IPS-NIHi7 (cell line): ENCODE results near the gene FBXL7.

ENCODE experiments used
- DNase-seq: peaks from one replicate; pipeline ENCODE4 v3.0.0; 2012; ENCODE audit warnings: mixed read lengths; ENCODE audit errors: extremely low spot score

FBXL7 gene

GRCh38 chr5:15762668-15763067, 262.7 kb downstream of the FBXL7 start:
- no peak for DNase-seq

- no peak for DNase-seq
These were observed 263.8 kb downstream of the FBXL7 start for GRCh38 chr5:15763754-15764153.

GRCh38 chr5:15768936-15769335, 269.0 kb downstream of the FBXL7 start:
- DNase-seq, result no peak

- DNase-seq, result no peak
These were observed 272.2 kb downstream of the FBXL7 start for GRCh38 chr5:15772131-15772530.

- DNase-seq, result peak; percentile 27
These were observed 274.7 kb downstream of the FBXL7 start for GRCh38 chr5:15774632-15775031.

GRCh38 chr5:15776346-15776745, 276.4 kb downstream of the FBXL7 start:
- no peak for DNase-seq

GRCh38 chr5:15783734-15784133, 283.8 kb downstream of the FBXL7 start:
- no peak for DNase-seq

- DNase-seq, result no peak
These were observed 285.6 kb downstream of the FBXL7 start for GRCh38 chr5:15785531-15785981.

- DNase-seq, result no peak
These were observed 286.3 kb downstream of the FBXL7 start for GRCh38 chr5:15786326-15786725.

- no peak for DNase-seq
These were observed 286.9 kb downstream of the FBXL7 start for GRCh38 chr5:15786884-15787283.

GRCh38 chr5:15787681-15788080, 287.7 kb downstream of the FBXL7 start:
- DNase-seq, result no peak

- DNase-seq, result peak; percentile 18
These were observed 289.7 kb downstream of the FBXL7 start for GRCh38 chr5:15789642-15790041.

- DNase-seq, result no peak
These were observed 290.6 kb downstream of the FBXL7 start for GRCh38 chr5:15790446-15791018.

- DNase-seq, result no peak
These were observed 291.3 kb downstream of the FBXL7 start for GRCh38 chr5:15791274-15791673.

GRCh38 chr5:15791859-15792258, 291.9 kb downstream of the FBXL7 start:
- DNase-seq, result no peak

GRCh38 chr5:15794052-15794985, 294.3 kb downstream of the FBXL7 start:
- no peak for DNase-seq

- no peak for DNase-seq
These were observed 296.1 kb downstream of the FBXL7 start for GRCh38 chr5:15796096-15796495.

- DNase-seq, result no peak
These were observed 296.6 kb downstream of the FBXL7 start for GRCh38 chr5:15796557-15796956.

GRCh38 chr5:15797116-15797515, 297.1 kb downstream of the FBXL7 start:
- DNase-seq, result no peak

- no peak for DNase-seq
These were observed 298.0 kb downstream of the FBXL7 start for GRCh38 chr5:15798006-15798405.

- DNase-seq, result no peak
These were observed 299.0 kb downstream of the FBXL7 start for GRCh38 chr5:15799014-15799413.

GRCh38 chr5:15799612-15800011, 299.6 kb downstream of the FBXL7 start:
- no peak for DNase-seq

GRCh38 chr5:15803280-15803679, 303.3 kb downstream of the FBXL7 start:
- no peak for DNase-seq
